ENCODE results near the gene ATXN7L3.

DNA sequence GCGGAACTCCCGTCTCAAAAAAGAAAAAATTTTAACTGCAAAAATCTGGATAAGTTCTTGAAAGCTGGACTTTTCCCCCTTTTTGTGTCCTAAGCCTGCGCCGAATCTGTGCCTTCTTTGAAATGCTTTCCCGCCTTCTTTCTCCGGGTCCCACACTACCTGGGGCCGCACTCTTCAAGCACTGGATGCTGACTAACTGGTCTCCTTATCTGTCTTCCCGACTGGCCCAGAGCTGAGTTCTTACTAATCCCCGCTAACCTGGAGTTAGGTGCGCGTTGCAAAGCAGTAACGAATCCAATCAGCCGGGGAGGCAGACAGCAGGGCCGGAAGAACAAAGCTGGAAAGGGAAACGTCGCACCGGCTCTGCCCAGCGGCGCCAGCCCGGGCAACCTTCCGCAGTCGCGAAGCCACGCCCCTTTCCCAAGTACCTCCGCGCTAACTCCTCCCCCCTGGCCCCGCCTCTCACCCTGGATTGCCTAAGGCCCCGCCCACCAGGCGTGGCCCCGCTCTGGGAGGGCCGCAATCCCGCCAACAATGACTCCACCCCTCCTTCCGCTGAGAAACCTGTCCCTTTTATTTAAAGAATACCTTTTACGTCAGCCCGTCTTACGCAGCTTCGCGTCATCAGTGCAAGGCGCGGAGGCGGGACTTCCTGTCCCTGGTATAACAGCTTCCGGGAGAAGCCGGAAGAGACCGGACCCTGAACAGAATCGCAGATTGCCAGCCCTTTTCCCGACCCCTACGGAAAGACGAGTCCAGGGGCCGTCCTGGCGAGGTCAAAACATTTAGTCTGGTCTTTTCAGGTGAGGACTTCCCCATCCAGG, 13.2 kb downstream of the ATXN7L3 start, which contains the start of gene TMUB2:
- TF ChIP-seq, protein P1, sequence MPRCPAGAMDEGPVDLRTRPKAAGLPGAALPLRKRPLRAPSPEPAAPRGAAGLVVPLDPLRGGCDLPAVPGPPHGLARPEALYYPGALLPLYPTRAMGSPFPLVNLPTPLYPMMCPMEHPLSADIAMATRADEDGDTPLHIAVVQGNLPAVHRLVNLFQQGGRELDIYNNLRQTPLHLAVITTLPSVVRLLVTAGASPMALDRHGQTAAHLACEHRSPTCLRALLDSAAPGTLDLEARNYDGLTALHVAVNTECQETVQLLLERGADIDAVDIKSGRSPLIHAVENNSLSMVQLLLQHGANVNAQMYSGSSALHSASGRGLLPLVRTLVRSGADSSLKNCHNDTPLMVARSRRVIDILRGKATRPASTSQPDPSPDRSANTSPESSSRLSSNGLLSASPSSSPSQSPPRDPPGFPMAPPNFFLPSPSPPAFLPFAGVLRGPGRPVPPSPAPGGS (IDR thresholded peaks at IDR 0.05) = peak; percentile 88; the same call in 2 of the 3 replicates
- TF ChIP-seq ESRRA (IDR thresholded peaks at IDR 0.05; ENCODE audit: borderline replicate concordance, low read length) (no peak; the same call in 1 of the 2 replicates), CHD2 (IDR thresholded peaks at IDR 0.05; ENCODE audit: low read length, partially characterized antibody) (no peak), CTCF (IDR thresholded peaks at IDR 0.05) (no peak), HDAC2 (IDR thresholded peaks at IDR 0.05) (no peak), HEYL (CRISPR knock-in tag; IDR thresholded peaks at IDR 0.05) (no peak), SMC3 (IDR thresholded peaks at IDR 0.05) (no peak), JUNB (IDR thresholded peaks at IDR 0.05) (no peak), HMGXB4 (CRISPR knock-in tag; IDR thresholded peaks at IDR 0.05; ENCODE audit: borderline replicate concordance) (no peak)
- TF ChIP-seq, protein P2, sequence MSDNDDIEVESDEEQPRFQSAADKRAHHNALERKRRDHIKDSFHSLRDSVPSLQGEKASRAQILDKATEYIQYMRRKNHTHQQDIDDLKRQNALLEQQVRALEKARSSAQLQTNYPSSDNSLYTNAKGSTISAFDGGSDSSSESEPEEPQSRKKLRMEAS (IDR thresholded peaks at IDR 0.05) = peak; percentile 73
